ENCODE results near the gene FECH.

- TF ChIP-seq CTCF (IDR thresholded peaks at IDR 0.05; ENCODE audit: low read length) (no peak), EZH2 (IDR thresholded peaks at IDR 0.05; ENCODE audit: borderline replicate concordance, low read length) (no peak)
Observed at GRCh38 chr18:57627488-57627887, 41.0 kb upstream of the FECH start.

All from OCI-LY1 (cell line).